Loucy (cell line): Measurements from ENCODE around the gene TMEM163.

Experiments
- EZH2phosphoT487 ChIP-seq: fragments of 200-600 bp; IDR thresholded peaks from 2 replicates; pipeline ENCODE4 v1.6.1; 2018; ENCODE audit warnings: antibody characterized with exemption, mild to moderate bottlenecking, moderate library complexity, borderline replicate concordance
- TF ChIP-seq, protein P1 (sequence below): fragments of 200-600 bp; sonication (generic); conservative IDR thresholded peaks from 2 replicates; pipeline ENCODE4 v1.5.1; 2014; ENCODE audit warnings: mild to moderate bottlenecking, antibody characterized with exemption, low read length

DNA sequence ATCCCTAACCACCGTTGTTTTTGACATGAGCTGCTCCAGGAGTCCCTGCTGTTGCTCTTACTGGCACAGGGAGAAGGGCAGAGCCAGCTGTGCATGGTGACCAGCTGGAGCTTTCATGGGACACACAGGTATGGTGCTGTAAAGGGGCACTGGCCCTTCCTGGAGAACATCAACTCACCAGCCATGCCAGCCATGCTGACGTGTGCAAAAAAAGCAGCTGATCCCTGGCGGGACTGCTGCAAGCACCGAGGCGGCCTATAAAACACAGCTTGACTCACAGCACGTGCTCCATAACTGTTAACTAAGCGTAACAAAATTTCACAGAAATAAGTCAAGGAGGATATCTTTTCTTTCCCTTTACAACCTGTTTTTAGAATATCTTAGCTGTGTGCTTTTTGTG lies 165.1 kb downstream of the TMEM163 start:
- TF ChIP-seq, protein P1, sequence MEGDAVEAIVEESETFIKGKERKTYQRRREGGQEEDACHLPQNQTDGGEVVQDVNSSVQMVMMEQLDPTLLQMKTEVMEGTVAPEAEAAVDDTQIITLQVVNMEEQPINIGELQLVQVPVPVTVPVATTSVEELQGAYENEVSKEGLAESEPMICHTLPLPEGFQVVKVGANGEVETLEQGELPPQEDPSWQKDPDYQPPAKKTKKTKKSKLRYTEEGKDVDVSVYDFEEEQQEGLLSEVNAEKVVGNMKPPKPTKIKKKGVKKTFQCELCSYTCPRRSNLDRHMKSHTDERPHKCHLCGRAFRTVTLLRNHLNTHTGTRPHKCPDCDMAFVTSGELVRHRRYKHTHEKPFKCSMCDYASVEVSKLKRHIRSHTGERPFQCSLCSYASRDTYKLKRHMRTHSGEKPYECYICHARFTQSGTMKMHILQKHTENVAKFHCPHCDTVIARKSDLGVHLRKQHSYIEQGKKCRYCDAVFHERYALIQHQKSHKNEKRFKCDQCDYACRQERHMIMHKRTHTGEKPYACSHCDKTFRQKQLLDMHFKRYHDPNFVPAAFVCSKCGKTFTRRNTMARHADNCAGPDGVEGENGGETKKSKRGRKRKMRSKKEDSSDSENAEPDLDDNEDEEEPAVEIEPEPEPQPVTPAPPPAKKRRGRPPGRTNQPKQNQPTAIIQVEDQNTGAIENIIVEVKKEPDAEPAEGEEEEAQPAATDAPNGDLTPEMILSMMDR = no peak
- no peak for TF ChIP-seq EZH2phosphoT487
